DND-41 (cell line): Measurements from ENCODE around the gene NDUFA3.

Source experiments
- ATAC-seq: fragments of 200-7000 bp; cut with Tn5 transposase; 3 replicates; pipeline ENCODE4 v1.9.1; 2021; ENCODE audit warnings: low read depth; ENCODE audit not compliant: insufficient read depth
- DNase-seq: peaks from one replicate; pipeline ENCODE4 v3.0.0-alpha.2; 2020
- H2AFZ ChIP-seq: 2 replicates; pipeline ENCODE4 v1.6.0; 2012; ENCODE audit warnings: low read depth, low read length
- H3K27ac ChIP-seq: 2 replicates; pipeline ENCODE4 v1.5.1; 2012; ENCODE audit warnings: low read length, inconsistent platforms
- H3K27me3 ChIP-seq: fragments of 200-600 bp; sonication (generic); 2 replicates; pipeline ENCODE4 v1.6.0; 2012; ENCODE audit warnings: low read length, mild to moderate bottlenecking, inconsistent platforms; ENCODE audit not compliant: insufficient read depth, poor library complexity
- H3K36me3 ChIP-seq: 2 replicates; pipeline ENCODE4 v1.5.1; 2012; ENCODE audit warnings: low read length, inconsistent platforms; ENCODE audit not compliant: insufficient read depth
- H3K4me1 ChIP-seq: 2 replicates; pipeline ENCODE4 v1.5.1; 2012; ENCODE audit warnings: mild to moderate bottlenecking, low read length; ENCODE audit not compliant: insufficient read depth
- H3K4me2 ChIP-seq: 2 replicates; pipeline ENCODE4 v1.6.0; 2012; ENCODE audit warnings: mild to moderate bottlenecking, moderate library complexity, low read length, inconsistent platforms; ENCODE audit not compliant: insufficient read depth
- H3K4me3 ChIP-seq, 2 experiments: fragments of 200-600 bp in 1 of 2; shearing (Covaris generic) in 1 of 2; 2 replicates each; pipeline ENCODE4 v1.5.1; 2012 to 2016; ENCODE audit warnings: inconsistent platforms in 2 of 2, low read length in 2 of 2, mild to moderate bottlenecking in 2 of 2, low read depth in 1 of 2, moderate library complexity in 1 of 2
- H3K79me2 ChIP-seq: 2 replicates; pipeline ENCODE4 v1.6.0; 2012; ENCODE audit warnings: low read length, inconsistent platforms; ENCODE audit not compliant: insufficient read depth
- H3K9ac ChIP-seq: 2 replicates; pipeline ENCODE4 v1.6.0; 2012; ENCODE audit warnings: low read depth, mild to moderate bottlenecking, inconsistent platforms, low read length, moderate library complexity
- H3K9me3 ChIP-seq: 2 replicates; pipeline ENCODE4 v1.5.1; 2012; ENCODE audit warnings: low read length, moderate library complexity, mild to moderate bottlenecking, inconsistent platforms; ENCODE audit not compliant: insufficient read depth, severe bottlenecking
- H4K20me1 ChIP-seq: 2 replicates; pipeline ENCODE4 v1.6.0; 2012; ENCODE audit warnings: low read length; ENCODE audit not compliant: insufficient read depth
- EZH2 ChIP-seq: IDR thresholded peaks from 3 replicates; pipeline ENCODE4 v1.6.1; 2012; ENCODE audit warnings: borderline replicate concordance, low read depth, mild to moderate bottlenecking, moderate library complexity, low read length, inconsistent platforms; ENCODE audit not compliant: severe bottlenecking
- TF ChIP-seq, protein P1 (sequence below): IDR thresholded peaks from 2 replicates; pipeline ENCODE4 v1.5.1; 2012; ENCODE audit warnings: borderline replicate concordance, low read length, moderate library complexity, mild to moderate bottlenecking; ENCODE audit not compliant: poor library complexity, severe bottlenecking; ENCODE audit errors: extremely low read depth

The NDUFA3 gene

DNA sequence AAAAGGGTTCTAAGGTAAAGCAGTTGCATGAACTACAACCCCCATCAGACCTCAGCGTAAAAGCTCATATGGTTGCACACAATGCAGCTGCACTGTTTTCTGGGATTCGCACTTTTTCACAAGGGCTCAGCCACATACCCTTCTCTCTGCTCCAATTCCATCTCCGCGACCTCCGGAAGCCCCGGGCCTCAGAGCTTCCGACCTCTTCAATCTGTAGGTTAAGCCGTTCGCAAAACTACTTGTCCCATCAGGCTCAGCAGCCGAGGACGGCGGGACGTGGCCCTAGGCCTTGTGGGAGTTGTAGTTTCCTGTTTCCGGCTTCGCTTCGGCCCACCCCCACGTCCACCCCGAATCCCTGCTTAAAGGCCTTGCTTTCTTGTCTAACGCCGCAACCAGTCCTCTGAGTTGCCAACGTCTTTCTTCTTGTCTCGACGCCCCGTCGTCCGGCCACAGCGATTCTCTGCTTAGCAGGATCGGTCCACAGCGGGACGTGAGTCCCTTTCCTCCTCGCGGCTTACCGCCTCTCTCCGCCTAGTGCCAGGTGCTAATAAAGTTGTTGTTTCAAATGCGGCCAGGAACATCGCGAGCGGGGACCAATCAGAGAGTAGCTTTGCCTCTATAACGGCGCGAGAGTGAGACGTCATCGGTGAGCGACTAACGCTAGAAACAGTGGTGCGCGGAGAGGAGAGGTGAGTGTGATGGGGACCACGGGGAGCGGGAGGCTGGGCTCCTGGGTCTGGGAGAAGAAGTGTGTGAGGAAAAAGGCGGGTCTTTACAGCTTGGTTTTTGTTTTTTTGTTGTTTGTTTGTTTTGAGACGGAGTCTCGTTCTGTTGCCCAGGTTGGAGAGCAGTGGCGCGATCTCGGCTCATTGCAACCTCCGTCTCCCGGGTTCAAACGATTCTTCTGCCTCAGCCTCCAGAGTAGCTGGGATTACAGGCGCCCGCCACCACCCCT, 12.7 kb downstream of the NDUFA3 start, which contains the start of the genes PRPF31 and TFPT:
Gene PRPF31 (plus strand): TSS at position 646 of the 955 bp plus-strand sequence. CDS start 2,525 bp downstream, outside the sequence.
Gene TFPT (minus strand): TSS at position 549 of the 955 bp plus-strand sequence. CDS start 388 bp downstream, at position 161.
- Histone ChIP-seq H2AFZ (peak within 1 kb of the TSS; percentile 89), H3K4me2 (peak within 1 kb of the TSS; percentile 94), H3K79me2 (peaks cover 67% of the 10 kb centered on the region), H3K4me3 (peak within 1 kb of the TSS; percentile 95 to 96), H3K9me3 (no peaks in the 10 kb centered on the region), H4K20me1 (peaks cover 31% of the 10 kb centered on the region), H3K36me3 (peaks cover 49% of the 10 kb centered on the region), H3K4me1 (peaks cover 27% of the 10 kb centered on the region), H3K27me3 (no peaks in the 10 kb centered on the region), H3K9ac (peak within 1 kb of the TSS; percentile 79), H3K27ac (peak within 1 kb of the TSS; percentile 92)
- TF ChIP-seq, protein P1, sequence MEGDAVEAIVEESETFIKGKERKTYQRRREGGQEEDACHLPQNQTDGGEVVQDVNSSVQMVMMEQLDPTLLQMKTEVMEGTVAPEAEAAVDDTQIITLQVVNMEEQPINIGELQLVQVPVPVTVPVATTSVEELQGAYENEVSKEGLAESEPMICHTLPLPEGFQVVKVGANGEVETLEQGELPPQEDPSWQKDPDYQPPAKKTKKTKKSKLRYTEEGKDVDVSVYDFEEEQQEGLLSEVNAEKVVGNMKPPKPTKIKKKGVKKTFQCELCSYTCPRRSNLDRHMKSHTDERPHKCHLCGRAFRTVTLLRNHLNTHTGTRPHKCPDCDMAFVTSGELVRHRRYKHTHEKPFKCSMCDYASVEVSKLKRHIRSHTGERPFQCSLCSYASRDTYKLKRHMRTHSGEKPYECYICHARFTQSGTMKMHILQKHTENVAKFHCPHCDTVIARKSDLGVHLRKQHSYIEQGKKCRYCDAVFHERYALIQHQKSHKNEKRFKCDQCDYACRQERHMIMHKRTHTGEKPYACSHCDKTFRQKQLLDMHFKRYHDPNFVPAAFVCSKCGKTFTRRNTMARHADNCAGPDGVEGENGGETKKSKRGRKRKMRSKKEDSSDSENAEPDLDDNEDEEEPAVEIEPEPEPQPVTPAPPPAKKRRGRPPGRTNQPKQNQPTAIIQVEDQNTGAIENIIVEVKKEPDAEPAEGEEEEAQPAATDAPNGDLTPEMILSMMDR, result no peak
- no peak for TF ChIP-seq EZH2
- ATAC-seq (peak; percentile 86), DNase-seq (peak; percentile 96)

DNA sequence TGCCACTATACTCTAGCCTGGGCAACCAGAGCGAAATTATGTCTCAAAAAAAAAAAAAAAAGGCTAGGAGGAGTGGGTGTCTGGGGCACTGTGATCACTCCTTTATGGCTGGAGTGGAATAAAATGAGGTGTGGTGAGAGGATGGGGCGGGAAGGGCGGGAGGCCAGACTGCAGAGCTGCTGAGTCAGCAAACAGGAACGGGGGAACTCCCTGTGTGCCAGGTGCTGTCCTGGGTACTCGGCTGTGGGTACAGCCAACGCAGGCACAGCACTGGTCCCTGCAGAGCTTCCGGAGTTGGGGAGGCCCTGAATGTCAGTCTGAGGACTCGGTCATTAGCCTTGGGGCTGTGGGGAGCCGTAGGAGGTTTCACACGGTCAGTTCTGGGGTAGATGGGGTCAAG, 18.6 kb downstream of the NDUFA3 start:
- Histone ChIP-seq H2AFZ (no peak overlapping the region), H3K79me2 (peaks cover 20% of the 10 kb centered on the region), H3K9ac (no peak overlapping the region), H3K4me1 (peaks cover 11% of the 10 kb centered on the region), H3K27me3 (no peaks in the 10 kb centered on the region), H3K4me2 (no peak overlapping the region), H4K20me1 (peaks cover 18% of the 10 kb centered on the region), H3K27ac (no peak overlapping the region), H3K36me3 (peaks cover 80% of the 10 kb centered on the region), H3K9me3 (no peaks in the 10 kb centered on the region), H3K4me3 (no peak overlapping the region)
- DNase-seq (no peak), ATAC-seq (no peak)
- TF ChIP-seq, protein P1, result no peak
- no peak for TF ChIP-seq EZH2

- Histone ChIP-seq H3K27me3 (no peaks in the 10 kb centered on the region), H3K36me3 (peaks cover 90% of the 10 kb centered on the region), H3K4me1 (no peaks in the 10 kb centered on the region), H2AFZ (no peak overlapping the region), H3K4me2 (no peak overlapping the region), H3K27ac (no peak overlapping the region), H4K20me1 (peaks cover 7% of the 10 kb centered on the region), H3K9ac (no peak overlapping the region), H3K9me3 (no peaks in the 10 kb centered on the region), H3K79me2 (no peaks in the 10 kb centered on the region), H3K4me3 (no peak overlapping the region)
- TF ChIP-seq, protein P1, result no peak
- ATAC-seq, result no peak
- no peak for DNase-seq
These were observed 21.0 kb downstream of the NDUFA3 start for GRCh38 chr19:54123682-54124081.
